ENCODE measurements around the gene RASL12.
"Not testable (repeated sequence)": the region's sequence is repeated elsewhere in the genome, so short reads cannot be mapped to it uniquely, and the experiment has no call there.

The RASL12 gene

DNA sequence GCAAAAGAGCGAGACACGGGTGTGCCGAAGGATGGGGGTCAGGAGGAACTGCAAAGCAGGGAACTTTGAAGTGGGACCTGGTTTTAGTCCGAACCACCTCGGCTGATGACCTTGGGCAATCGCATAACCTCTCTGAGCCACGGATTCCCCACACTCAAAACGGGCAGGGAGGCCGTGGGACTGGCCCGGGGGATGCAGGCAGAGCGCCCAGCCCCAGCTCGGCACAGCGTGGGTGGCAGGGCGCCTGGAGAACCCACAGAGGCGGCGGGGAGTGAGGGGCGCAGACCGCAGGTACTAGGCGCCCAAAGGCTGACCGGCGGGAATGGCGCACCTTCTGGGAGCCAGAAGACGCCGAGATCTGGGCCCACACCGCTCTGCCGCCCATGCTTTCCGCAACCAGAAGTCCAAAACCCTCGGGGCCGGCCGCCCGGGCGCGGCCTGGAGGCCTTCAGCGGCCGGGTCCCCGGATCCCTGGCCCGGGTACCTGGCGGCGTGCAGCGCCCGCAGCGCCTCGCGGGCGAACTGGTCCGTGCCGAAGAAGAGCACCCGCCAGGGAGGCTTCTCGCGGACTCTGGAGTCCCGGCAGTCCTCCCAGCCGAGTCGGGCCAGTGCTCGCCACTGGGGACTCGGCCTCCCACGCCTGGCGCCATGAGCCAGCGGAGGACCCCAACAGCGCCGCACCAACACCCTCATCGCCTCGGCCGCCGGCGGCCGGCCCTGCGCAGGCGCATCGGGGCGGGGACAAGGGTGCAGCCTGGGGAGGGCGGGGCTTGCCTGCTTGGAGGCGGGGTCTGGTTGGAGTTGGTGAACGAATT is 38.7 kb downstream of the RASL12 start, which contains the start of gene MTFMT:
MTFMT (minus strand) TSS at position 719 of the 815 bp plus-strand sequence; CDS start at position 693, 26 bp downstream.
- peak; percentile 88 for DNase-seq (ENCODE audit: low spot score)

DNA sequence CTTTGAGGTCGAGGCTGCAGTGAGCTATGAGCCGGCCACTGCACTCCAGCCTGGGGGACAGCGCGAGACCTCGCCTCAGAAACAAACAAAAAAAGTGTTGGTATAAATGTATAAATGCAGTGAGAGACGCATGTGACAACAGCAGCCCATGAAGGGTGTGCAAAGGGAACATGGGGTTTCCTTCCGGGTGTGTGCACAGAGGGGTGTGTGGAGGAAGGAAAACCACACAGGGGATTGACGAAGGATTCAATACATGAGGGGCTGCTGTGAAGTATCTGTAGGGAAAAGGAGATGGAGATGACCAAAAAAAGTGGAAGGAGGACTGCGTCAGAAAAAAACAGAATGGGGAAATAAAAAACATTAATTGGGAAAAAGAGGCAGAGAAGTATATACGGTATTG is 39.5 kb downstream of the RASL12 start:
- DNase-seq (ENCODE audit: low spot score) = no peak

GRCh38 chr15:65027593-65027992 is 40.2 kb downstream of the RASL12 start:
- no peak for DNase-seq (ENCODE audit: low spot score)

- DNase-seq (ENCODE audit: low spot score) = no peak
Observed at GRCh38 chr15:65026756-65027155, 41.0 kb downstream of the RASL12 start.

DNA sequence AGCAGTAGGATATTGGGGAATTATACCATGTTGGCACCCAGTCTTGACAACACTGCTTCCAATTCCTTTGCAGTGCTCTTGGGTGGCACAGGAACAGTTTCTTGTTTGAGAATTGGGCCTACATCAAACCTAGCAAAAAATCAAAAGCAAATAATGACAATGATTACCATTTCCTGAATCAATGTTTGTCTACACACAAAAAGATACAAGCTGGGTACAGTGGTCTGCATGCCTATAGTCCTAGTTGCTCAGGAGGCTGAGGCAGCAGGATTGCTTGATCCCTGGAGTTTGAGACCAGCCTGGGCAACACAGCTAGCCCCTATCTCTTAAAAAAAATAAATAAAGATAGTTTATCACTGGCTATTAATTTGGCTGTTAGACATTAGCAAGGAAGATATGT is 46.3 kb downstream of the RASL12 start:
- no peak for DNase-seq (ENCODE audit: low spot score)

DNA sequence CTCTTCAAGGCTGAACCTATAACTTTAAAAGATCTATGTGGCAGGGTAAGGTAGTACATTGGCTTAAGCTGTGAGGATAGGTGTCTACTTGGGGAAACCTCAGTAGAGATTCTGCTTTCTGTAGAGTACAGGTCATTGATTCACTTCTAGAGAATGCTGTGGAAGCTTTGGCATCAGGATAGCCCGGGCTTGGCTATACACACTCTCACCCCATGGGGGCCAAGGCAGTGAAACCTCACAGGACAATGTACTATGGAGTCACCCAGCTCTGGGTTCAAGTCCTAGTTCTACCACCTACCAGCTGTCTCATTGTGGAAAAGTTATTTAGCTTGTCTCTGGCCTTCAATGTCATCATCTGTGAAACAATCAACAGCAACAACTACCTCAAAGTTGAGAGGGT is 47.4 kb downstream of the RASL12 start:
- no peak for DNase-seq (ENCODE audit: low spot score)

- DNase-seq (ENCODE audit: low spot score) = not testable (repeated sequence)
Observed at GRCh38 chr15:65011198-65011597, 56.6 kb downstream of the RASL12 start.

DNA sequence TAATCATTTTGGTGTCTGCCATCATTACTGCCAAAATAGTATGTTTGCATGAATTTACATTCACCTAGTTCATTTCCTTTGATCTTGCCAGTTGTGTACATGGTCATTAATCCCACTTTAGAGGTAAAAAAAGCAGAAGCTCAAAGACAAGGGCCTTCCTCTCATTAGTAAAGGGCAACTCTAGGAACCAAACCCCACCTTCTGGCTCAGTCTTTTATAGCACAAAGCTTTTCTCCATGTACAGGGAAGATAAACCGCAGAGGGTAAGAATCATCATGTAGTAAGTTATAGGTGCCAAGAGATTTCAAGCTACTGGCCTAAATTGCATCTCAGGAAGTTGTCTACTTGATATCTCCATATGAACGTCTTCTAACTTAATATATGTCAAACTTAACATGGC is 58.8 kb downstream of the RASL12 start:
- DNase-seq (ENCODE audit: low spot score) = no peak

- DNase-seq (ENCODE audit: low spot score) = no peak
Observed at GRCh38 chr15:65006876-65007275, 60.9 kb downstream of the RASL12 start.

DNA sequence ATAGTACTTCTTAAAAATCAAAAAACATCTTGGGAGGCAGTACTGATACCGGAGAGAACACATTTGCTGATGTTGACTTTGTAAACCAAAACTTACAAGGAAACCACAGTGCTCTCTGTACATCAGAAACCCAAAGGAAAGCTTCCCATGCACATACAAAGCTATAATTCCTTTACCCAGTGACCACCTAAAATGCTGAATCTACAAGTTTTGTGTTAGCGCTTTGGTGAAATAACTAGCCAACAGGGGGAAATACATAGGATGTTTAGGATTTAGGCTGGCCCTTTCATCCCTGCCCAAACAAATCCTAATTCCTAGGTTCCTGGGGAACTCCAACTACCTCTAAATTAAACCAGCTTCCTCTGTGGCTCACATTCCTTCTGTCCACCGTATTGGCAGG is 62.8 kb downstream of the RASL12 start:
- DNase-seq (ENCODE audit: low spot score) = no peak
